Ovary (tissue), 3 donors: Measurements from ENCODE around the gene NPHP4.

Experiments used
- CTCF ChIP-seq, 3 donors: fragments of 450-650 bp in 2 of 3; fragments of 200-600 bp in 1 of 3; IDR thresholded peaks; one replicate each; pipeline versions ENCODE4 v1.5.1 to v1.8.0; 2016 to 2022; ENCODE audit warnings: antibody characterized with exemption in 3 of 3, mild to moderate bottlenecking in 1 of 3
- EP300 ChIP-seq: sonication (generic); formaldehyde crosslinking; IDR thresholded peaks from one replicate; pipeline ENCODE4 v1.6.1; 2017; ENCODE audit warnings: antibody characterized with exemption
- POLR2A ChIP-seq: fragments of 450-650 bp; IDR thresholded peaks from one replicate; pipeline ENCODE4 v1.6.1; 2017; ENCODE audit warnings: antibody characterized with exemption, mild to moderate bottlenecking, moderate library complexity
- donor health status: DM: no; HTN: no; CAD: no.

GRCh38 chr1:5916572-5917280, 75.5 kb downstream of the NPHP4 start:
- no peak for TF ChIP-seq CTCF (IDR thresholded peaks at IDR 0.05)
- TF ChIP-seq POLR2A: no peak
- TF ChIP-seq EP300: no peak
